OCI-LY7 (cell line): ENCODE data around the gene ATG9B. TPM values are rescaled to one million over a fixed set of nuclear protein-coding genes. Genes with fewer than 3 reads are reported as not detected.
A peak's percentile ranks its signal among the peaks of the same experiment; 100 is the strongest.

Experiments
- BruUV-seq: library from RNA; stranded (reverse); fragments of 400-500 nt; replicated peaks from 2 replicates; lab custom pipeline; 2021; lab: Mats Ljungman, UMichigan
- CTCF ChIA-PET: fragments of 300-600 bp; sonication (Branson Sonifier 250); formaldehyde crosslinking; loops from one replicate; lab custom pipeline; 2022; ENCODE audit warnings: antibody characterized with exemption; ENCODE audit not compliant: unreplicated experiment; lab: Charles Lee
- POLR2A ChIA-PET: fragments of 300-600 bp; sonication (Branson Sonifier 250); formaldehyde crosslinking; loops from one replicate; lab custom pipeline; 2022; ENCODE audit warnings: antibody characterized with exemption; lab: Charles Lee
- DNase-seq: peaks from one replicate; pipeline ENCODE4 v3.0.0-alpha.2; 2015; ENCODE audit warnings: low spot score
- H2AFZ ChIP-seq: fragments of 200-600 bp; sonication (generic), shearing (Covaris generic); 2 replicates; pipeline ENCODE4 v1.6.1; 2014; ENCODE audit warnings: mild to moderate bottlenecking, antibody characterized with exemption, low read length, moderate library complexity
- H3K27ac ChIP-seq: fragments of 200-600 bp; sonication (generic); 2 replicates; pipeline ENCODE4 v1.5.1; 2014; ENCODE audit warnings: mixed run types, low read depth, mild to moderate bottlenecking, moderate library complexity, low read length, inconsistent platforms; ENCODE audit not compliant: poor library complexity, severe bottlenecking
- H3K36me3 ChIP-seq: fragments of 200-600 bp; sonication (generic); 2 replicates; pipeline ENCODE4 v1.6.1; 2014; ENCODE audit warnings: mild to moderate bottlenecking, antibody characterized with exemption, low read length, moderate library complexity, mixed read lengths; ENCODE audit not compliant: insufficient read depth
- H3K4me1 ChIP-seq: fragments of 200-600 bp; sonication (generic); 2 replicates; pipeline ENCODE4 v1.5.1; 2014; ENCODE audit warnings: mild to moderate bottlenecking, low read length; ENCODE audit not compliant: insufficient read depth, poor library complexity, severe bottlenecking
- H3K4me2 ChIP-seq: fragments of 200-600 bp; sonication (generic); 2 replicates; pipeline ENCODE4 v1.6.1; 2014; ENCODE audit warnings: mild to moderate bottlenecking, low read length
- H3K4me3 ChIP-seq: fragments of 200-600 bp; sonication (generic); 2 replicates; pipeline ENCODE4 v1.5.1; 2014; ENCODE audit warnings: mild to moderate bottlenecking, low read depth, low read length; ENCODE audit not compliant: poor library complexity, severe bottlenecking
- H3K79me2 ChIP-seq: fragments of 200-600 bp; sonication (generic); 2 replicates; pipeline ENCODE4 v1.6.1; 2016; ENCODE audit warnings: low read depth, mild to moderate bottlenecking, low read length, moderate library complexity, mixed read lengths; ENCODE audit not compliant: insufficient read depth
- H3K9me2 ChIP-seq: fragments of 200-600 bp; sonication (generic); 2 replicates; pipeline ENCODE4 v1.6.1; 2016; ENCODE audit warnings: mild to moderate bottlenecking, low read length, mixed read lengths; ENCODE audit not compliant: insufficient read depth
- H3K9me3 ChIP-seq: fragments of 200-600 bp; sonication (generic); 2 replicates; pipeline ENCODE4 v1.6.1; 2014; ENCODE audit warnings: mild to moderate bottlenecking, mixed run types, low read length, mixed read lengths
- H4K20me1 ChIP-seq: fragments of 200-600 bp; sonication (generic); 2 replicates; pipeline ENCODE4 v1.6.1; 2014; ENCODE audit warnings: mild to moderate bottlenecking, antibody characterized with exemption, low read length, moderate library complexity, mixed read lengths; ENCODE audit not compliant: insufficient read depth
- EZH2phosphoT487 ChIP-seq: fragments of 200-600 bp; sonication (generic); IDR thresholded peaks from 2 replicates; pipeline ENCODE4 v1.6.1; 2018; ENCODE audit warnings: low read depth, borderline replicate concordance, mild to moderate bottlenecking, mixed run types, antibody characterized with exemption, low read length, moderate library complexity, mixed read lengths
- intact Hi-C: fragments of 100-400 bp; cut with micrococcal nuclease; formaldehyde crosslinking; loops from one replicate; pipeline ENCODE4 v1.10.0; 2022; ENCODE audit not compliant: unreplicated experiment
- total RNA-seq, 2 experiments: library from RNA; depleted of rRNA in 1 of 2; stranded (reverse); fragments of >200 nt in 1 of 2; shearing (Covaris generic) in 1 of 2; gene quantifications; 2 replicates each; pipeline ENCODE4 v1.2.3, GENCODE V29; 2014 to 2022
- TF ChIP-seq, protein P1 (sequence below): fragments of 200-600 bp; sonication (generic); conservative IDR thresholded peaks from 2 replicates; pipeline ENCODE4 v1.5.1; 2014; ENCODE audit warnings: mild to moderate bottlenecking, antibody characterized with exemption, low read length, moderate library complexity, mixed read lengths

ATG9B gene
- total RNA-seq, 2 experiments from 2014 or later: 0.97 to 1.1 TPM

DNA sequence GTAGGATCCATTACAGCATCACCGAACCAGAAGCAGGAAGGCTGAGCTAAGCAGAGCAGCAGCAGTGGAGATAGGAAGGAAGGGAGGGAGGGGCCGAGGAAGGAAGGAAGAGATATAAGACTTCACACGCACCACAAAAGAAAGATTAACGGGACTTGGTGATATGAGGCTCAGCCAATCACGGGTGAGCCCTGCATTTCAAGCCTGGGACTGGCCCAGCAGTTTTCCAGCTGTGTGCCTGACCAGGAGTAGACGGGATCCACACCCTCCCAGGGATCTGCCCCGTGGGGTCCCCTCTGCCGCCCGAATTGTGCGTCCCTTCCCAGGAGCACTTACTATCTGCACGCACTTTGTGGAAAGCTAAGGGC lies 16.2 kb downstream of the ATG9B start:
- intact Hi-C loops: loop anchor here (5.0 kb wide), 1 partner anchor 46 kb away; no protein-coding TSS in a partner anchor
- no peak overlapping the region for H3K27ac ChIP-seq
- DNase-seq: no peak
- peak overlapping the region; percentile 42 for H3K4me3 ChIP-seq
- no peaks in the 10 kb centered on the region for H4K20me1 ChIP-seq
- ChIA-PET CTCF (interaction anchor here (1.0 to 1.4 kb wide), 2 partner anchors 10 to 117 kb away, joined by 3 read pairs; no protein-coding TSS in a partner anchor), POLR2A (interaction anchor here (1.1 kb wide), 1 partner anchor 34 kb away, joined by 3 read pairs; no protein-coding TSS in a partner anchor)
- peaks cover 7% of the 10 kb centered on the region for H3K4me1 ChIP-seq
- peak overlapping the region; percentile 57; the same call in 1 of the 2 replicates for H2AFZ ChIP-seq
- H3K9me3 ChIP-seq: no peaks in the 10 kb centered on the region
- TF ChIP-seq, protein P1, sequence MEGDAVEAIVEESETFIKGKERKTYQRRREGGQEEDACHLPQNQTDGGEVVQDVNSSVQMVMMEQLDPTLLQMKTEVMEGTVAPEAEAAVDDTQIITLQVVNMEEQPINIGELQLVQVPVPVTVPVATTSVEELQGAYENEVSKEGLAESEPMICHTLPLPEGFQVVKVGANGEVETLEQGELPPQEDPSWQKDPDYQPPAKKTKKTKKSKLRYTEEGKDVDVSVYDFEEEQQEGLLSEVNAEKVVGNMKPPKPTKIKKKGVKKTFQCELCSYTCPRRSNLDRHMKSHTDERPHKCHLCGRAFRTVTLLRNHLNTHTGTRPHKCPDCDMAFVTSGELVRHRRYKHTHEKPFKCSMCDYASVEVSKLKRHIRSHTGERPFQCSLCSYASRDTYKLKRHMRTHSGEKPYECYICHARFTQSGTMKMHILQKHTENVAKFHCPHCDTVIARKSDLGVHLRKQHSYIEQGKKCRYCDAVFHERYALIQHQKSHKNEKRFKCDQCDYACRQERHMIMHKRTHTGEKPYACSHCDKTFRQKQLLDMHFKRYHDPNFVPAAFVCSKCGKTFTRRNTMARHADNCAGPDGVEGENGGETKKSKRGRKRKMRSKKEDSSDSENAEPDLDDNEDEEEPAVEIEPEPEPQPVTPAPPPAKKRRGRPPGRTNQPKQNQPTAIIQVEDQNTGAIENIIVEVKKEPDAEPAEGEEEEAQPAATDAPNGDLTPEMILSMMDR: no peak
- no peak for TF ChIP-seq EZH2phosphoT487
- BruUV-seq: no TSS peak
- no peaks in the 10 kb centered on the region for H3K79me2 ChIP-seq
- H3K4me2 ChIP-seq: peak overlapping the region; percentile 48
- no peaks in the 10 kb centered on the region for H3K36me3 ChIP-seq
- H3K9me2 ChIP-seq: no peaks in the 10 kb centered on the region

DNA sequence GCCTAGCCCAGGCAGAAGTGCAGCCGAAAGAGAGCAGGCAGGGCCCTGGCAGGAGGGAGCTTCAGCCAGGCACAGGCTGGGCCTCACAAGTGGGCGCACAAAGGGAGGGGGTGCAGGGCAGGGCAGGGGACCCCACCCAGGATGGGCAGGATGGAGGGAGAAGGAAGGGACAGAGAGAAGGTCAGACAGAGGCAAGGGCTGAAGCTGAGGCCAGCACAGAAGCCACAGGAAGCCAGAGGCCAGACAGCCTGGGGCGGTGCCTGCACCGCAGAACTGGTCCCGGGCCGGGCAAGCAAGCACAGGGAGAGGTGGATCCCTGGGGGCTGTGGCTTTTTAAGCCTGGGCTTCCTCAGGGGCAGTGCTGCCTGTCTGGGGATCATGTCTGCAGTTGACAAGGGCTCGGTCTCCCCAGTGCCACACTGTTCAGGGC lies 16.8 kb downstream of the ATG9B start:
- intact Hi-C loops: loop anchor here (5.0 kb wide), 1 partner anchor 45 kb away; no protein-coding TSS in a partner anchor
- BruUV-seq: no TSS peak
- ChIA-PET POLR2A (interaction anchor here (1.1 kb wide), 1 partner anchor 34 kb away, joined by 3 read pairs; no protein-coding TSS in a partner anchor), CTCF (interaction anchor here (1.0 kb wide), 1 partner anchor 116 kb away, joined by 3 read pairs; no protein-coding TSS in a partner anchor)
- Histone ChIP-seq H4K20me1 (no peaks in the 10 kb centered on the region), H3K4me2 (no peak overlapping the region), H3K9me3 (no peaks in the 10 kb centered on the region), H3K4me1 (peaks cover 7% of the 10 kb centered on the region), H3K9me2 (no peaks in the 10 kb centered on the region), H2AFZ (no peak overlapping the region), H3K36me3 (no peaks in the 10 kb centered on the region), H3K27ac (no peak overlapping the region), H3K79me2 (no peaks in the 10 kb centered on the region), H3K4me3 (no peak overlapping the region)
- TF ChIP-seq, protein P1: no peak
- TF ChIP-seq EZH2phosphoT487: no peak
- no peak for DNase-seq

DNA sequence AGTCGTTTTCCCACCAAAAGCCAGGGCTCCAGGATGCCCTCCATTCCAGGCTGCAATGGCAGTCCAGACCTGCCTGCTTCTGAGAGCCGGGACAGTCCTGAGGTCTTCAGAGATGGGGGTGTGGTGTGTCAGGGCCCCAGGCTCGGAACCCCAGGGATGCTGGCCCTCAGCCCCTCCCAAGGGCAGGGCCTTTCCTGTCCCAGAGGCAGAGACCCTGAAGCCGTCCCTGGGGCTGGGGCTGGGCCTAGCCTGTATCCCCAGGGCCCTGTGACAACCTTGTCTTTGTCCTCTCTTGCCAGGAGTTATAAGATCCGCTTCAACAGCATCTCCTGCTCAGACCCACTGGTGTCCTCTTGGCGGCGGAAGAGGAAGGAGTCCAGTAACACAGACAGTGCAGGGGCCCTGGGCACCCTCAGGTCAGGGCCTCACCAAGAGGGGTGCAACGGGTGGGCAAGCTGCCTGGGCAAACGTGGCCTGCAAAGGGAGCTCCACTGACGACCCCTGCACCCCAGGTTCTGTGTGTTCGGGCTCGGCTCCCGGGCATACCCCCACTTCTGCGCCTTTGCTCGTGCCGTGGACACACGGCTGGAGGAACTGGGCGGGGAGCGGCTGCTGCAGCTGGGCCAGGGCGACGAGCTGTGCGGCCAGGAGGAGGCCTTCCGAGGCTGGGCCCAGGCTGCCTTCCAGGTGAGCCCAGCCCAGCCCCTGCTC lies 17.5 kb downstream of the ATG9B start:
- BruUV-seq: no TSS peak
- TF ChIP-seq, protein P1: no peak
- TF ChIP-seq EZH2phosphoT487: no peak
- Histone ChIP-seq H3K4me1 (peaks cover 7% of the 10 kb centered on the region), H3K4me3 (no peak overlapping the region), H3K9me2 (no peaks in the 10 kb centered on the region), H2AFZ (no peak overlapping the region), H3K36me3 (no peaks in the 10 kb centered on the region), H3K79me2 (no peaks in the 10 kb centered on the region), H3K4me2 (no peak overlapping the region), H3K27ac (no peak overlapping the region), H3K9me3 (no peaks in the 10 kb centered on the region), H4K20me1 (no peaks in the 10 kb centered on the region)
- ChIA-PET CTCF (no interaction called here), POLR2A (no interaction called here)
- no peak for DNase-seq
- intact Hi-C loops: loop anchor here (5.0 kb wide), 1 partner anchor 44 kb away; no protein-coding TSS in a partner anchor
